Measurements from ENCODE around the gene TFF3.

DNA sequence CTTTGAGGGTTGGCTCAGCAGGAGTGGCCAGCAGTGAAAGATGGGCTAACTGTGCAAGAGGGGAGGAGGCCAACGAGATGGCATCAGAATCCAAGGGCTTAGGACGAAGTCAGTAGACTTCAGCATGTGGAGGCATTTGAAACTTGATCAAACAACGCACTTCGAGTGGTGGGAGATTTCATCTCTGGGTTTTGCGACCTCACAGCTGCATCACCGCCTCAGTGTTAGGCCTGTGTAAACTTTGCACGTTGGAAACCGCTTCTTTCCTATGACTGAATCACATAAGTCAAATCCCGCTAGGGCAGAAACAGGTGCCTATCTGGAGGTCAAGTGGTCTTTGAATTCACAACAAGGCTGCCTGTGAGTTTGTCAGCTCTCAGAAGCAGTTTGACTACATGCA lies 17.8 kb downstream of the TFF3 start:
- no peak for TF ChIP-seq EZH2 (IDR thresholded peaks at IDR 0.05; ENCODE audit: borderline replicate concordance, low read length)
- TF ChIP-seq, protein P1, sequence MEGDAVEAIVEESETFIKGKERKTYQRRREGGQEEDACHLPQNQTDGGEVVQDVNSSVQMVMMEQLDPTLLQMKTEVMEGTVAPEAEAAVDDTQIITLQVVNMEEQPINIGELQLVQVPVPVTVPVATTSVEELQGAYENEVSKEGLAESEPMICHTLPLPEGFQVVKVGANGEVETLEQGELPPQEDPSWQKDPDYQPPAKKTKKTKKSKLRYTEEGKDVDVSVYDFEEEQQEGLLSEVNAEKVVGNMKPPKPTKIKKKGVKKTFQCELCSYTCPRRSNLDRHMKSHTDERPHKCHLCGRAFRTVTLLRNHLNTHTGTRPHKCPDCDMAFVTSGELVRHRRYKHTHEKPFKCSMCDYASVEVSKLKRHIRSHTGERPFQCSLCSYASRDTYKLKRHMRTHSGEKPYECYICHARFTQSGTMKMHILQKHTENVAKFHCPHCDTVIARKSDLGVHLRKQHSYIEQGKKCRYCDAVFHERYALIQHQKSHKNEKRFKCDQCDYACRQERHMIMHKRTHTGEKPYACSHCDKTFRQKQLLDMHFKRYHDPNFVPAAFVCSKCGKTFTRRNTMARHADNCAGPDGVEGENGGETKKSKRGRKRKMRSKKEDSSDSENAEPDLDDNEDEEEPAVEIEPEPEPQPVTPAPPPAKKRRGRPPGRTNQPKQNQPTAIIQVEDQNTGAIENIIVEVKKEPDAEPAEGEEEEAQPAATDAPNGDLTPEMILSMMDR (conservative IDR thresholded peaks at IDR 0.05 in 1 of 2, IDR thresholded peaks at IDR 0.05 in 1 of 2; ENCODE audit: extremely low read depth in 1 of 2, insufficient read depth in 1 of 2, low read depth in 1 of 2, low read length in 2 of 2), result no peak

Measured in mammary epithelial cell (primary cell).